ENCODE data around the gene ATOH7.

DNA sequence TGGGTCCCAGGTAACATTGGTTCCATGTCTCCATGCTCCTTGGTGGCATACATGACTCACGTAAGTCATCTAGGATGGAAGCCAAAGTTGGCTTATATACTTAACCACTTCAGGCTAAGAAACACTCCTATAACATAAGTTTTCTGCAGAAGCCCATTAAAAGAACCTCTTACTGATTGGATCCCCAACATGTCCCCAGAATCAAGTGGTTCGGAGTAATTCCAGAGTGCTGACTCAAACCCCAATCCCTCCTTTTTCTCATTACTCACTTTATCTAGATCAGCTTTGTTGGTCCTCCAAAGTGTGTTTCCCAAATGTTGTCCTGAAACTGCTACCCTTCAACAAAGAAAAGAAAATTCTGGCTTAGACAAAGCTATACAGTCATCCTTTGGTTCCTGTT is 10.1 kb upstream of the ATOH7 start:
- TF ChIP-seq, protein P1, sequence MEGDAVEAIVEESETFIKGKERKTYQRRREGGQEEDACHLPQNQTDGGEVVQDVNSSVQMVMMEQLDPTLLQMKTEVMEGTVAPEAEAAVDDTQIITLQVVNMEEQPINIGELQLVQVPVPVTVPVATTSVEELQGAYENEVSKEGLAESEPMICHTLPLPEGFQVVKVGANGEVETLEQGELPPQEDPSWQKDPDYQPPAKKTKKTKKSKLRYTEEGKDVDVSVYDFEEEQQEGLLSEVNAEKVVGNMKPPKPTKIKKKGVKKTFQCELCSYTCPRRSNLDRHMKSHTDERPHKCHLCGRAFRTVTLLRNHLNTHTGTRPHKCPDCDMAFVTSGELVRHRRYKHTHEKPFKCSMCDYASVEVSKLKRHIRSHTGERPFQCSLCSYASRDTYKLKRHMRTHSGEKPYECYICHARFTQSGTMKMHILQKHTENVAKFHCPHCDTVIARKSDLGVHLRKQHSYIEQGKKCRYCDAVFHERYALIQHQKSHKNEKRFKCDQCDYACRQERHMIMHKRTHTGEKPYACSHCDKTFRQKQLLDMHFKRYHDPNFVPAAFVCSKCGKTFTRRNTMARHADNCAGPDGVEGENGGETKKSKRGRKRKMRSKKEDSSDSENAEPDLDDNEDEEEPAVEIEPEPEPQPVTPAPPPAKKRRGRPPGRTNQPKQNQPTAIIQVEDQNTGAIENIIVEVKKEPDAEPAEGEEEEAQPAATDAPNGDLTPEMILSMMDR (IDR thresholded peaks at IDR 0.05; ENCODE audit: low read depth, low read length) = no peak
- no peak for TF ChIP-seq POLR2A (IDR thresholded peaks at IDR 0.05; ENCODE audit: extremely low read depth, insufficient read length)

Data from NB4 (cell line).